ENCODE results near the gene TMSB4Y. TPM values are rescaled to one million over a fixed set of nuclear protein-coding genes. Genes with fewer than 3 reads are reported as not detected.

The TMSB4Y gene
- not detected in 3 replicates for total RNA-seq

GRCh38 chrY:13703568-13703968, at the start of gene TMSB4Y:
Gene TMSB4Y (plus strand): TSS chrY:13703899.
- Mint-ChIP-seq H3K9me3 (no peaks in the 10 kb centered on the region), H3K4me1 (no peaks in the 10 kb centered on the region), H3K4me3 (no peak within 1 kb of the TSS), H3K27ac (no peak within 1 kb of the TSS), H3K27me3 (ENCODE audit: low read depth) (no peaks in the 10 kb centered on the region), H3K36me3 (no peaks in the 10 kb centered on the region)
- TF ChIP-seq, protein P1, sequence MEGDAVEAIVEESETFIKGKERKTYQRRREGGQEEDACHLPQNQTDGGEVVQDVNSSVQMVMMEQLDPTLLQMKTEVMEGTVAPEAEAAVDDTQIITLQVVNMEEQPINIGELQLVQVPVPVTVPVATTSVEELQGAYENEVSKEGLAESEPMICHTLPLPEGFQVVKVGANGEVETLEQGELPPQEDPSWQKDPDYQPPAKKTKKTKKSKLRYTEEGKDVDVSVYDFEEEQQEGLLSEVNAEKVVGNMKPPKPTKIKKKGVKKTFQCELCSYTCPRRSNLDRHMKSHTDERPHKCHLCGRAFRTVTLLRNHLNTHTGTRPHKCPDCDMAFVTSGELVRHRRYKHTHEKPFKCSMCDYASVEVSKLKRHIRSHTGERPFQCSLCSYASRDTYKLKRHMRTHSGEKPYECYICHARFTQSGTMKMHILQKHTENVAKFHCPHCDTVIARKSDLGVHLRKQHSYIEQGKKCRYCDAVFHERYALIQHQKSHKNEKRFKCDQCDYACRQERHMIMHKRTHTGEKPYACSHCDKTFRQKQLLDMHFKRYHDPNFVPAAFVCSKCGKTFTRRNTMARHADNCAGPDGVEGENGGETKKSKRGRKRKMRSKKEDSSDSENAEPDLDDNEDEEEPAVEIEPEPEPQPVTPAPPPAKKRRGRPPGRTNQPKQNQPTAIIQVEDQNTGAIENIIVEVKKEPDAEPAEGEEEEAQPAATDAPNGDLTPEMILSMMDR (IDR thresholded peaks at IDR 0.05; ENCODE audit: unreplicated experiment): no peak
- no peak for DNase-seq (ENCODE audit: low spot score in 2 of 2, unreplicated experiment in 2 of 2)

- Mint-ChIP-seq H3K9me3 (no peaks in the 10 kb centered on the region), H3K4me3 (no peak overlapping the region), H3K27ac (no peak overlapping the region), H3K36me3 (no peaks in the 10 kb centered on the region), H3K27me3 (ENCODE audit: low read depth) (no peaks in the 10 kb centered on the region), H3K4me1 (no peaks in the 10 kb centered on the region)
- TF ChIP-seq, protein P1 (IDR thresholded peaks at IDR 0.05; ENCODE audit: unreplicated experiment): no peak
- DNase-seq (ENCODE audit: low spot score in 2 of 2, unreplicated experiment in 2 of 2): no peak
These were observed 39.5 kb upstream of the TMSB4Y start for GRCh38 chrY:13664162-13664561.

GRCh38 chrY:13671122-13671521, 32.6 kb upstream of the TMSB4Y start:
- TF ChIP-seq, protein P1 (IDR thresholded peaks at IDR 0.05; ENCODE audit: unreplicated experiment): no peak
- no peak overlapping the region for H3K4me3 Mint-ChIP-seq
- H3K4me1 Mint-ChIP-seq: no peaks in the 10 kb centered on the region
- no peaks in the 10 kb centered on the region for H3K36me3 Mint-ChIP-seq
- no peak for DNase-seq (ENCODE audit: low spot score in 2 of 2, unreplicated experiment in 2 of 2)
- H3K27ac Mint-ChIP-seq: no peak overlapping the region
- no peaks in the 10 kb centered on the region for H3K9me3 Mint-ChIP-seq
- H3K27me3 Mint-ChIP-seq (ENCODE audit: low read depth): no peaks in the 10 kb centered on the region

DNA sequence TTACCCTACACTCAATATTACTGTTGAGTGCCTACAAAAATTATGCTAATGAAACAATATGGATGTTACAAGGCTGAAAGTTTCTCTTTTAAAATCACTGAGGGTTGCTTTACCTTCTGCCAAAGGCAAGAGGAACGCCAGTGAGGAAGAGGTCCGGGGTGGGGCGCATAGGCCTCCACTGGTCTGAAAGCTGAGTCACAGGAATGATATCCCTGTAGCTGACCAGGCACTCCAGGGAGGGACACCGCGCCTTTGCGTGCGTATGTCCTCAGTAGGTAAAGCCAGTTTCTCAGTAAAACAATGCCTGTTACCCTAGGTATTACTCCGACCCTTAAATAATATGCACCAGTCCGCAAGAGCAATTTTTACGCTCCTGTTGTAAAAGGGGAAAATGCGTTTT, 1.4 kb upstream of the TMSB4Y start:
- no peaks in the 10 kb centered on the region for H3K9me3 Mint-ChIP-seq
- no peaks in the 10 kb centered on the region for H3K27me3 Mint-ChIP-seq (ENCODE audit: low read depth)
- TF ChIP-seq, protein P1 (IDR thresholded peaks at IDR 0.05; ENCODE audit: unreplicated experiment): no peak
- no peaks in the 10 kb centered on the region for H3K36me3 Mint-ChIP-seq
- H3K4me3 Mint-ChIP-seq: no peak overlapping the region
- DNase-seq (ENCODE audit: low spot score in 2 of 2, unreplicated experiment in 2 of 2): no peak
- no peak overlapping the region for H3K27ac Mint-ChIP-seq
- H3K4me1 Mint-ChIP-seq: no peaks in the 10 kb centered on the region

- TF ChIP-seq, protein P1 (IDR thresholded peaks at IDR 0.05; ENCODE audit: unreplicated experiment): no peak
- H3K27ac Mint-ChIP-seq: no peak overlapping the region
- H3K9me3 Mint-ChIP-seq: no peaks in the 10 kb centered on the region
- H3K27me3 Mint-ChIP-seq (ENCODE audit: low read depth): no peaks in the 10 kb centered on the region
- H3K4me3 Mint-ChIP-seq: no peak overlapping the region
- DNase-seq (ENCODE audit: low spot score in 2 of 2, unreplicated experiment in 2 of 2): no peak
- no peaks in the 10 kb centered on the region for H3K4me1 Mint-ChIP-seq
- H3K36me3 Mint-ChIP-seq: no peaks in the 10 kb centered on the region
These were observed 627 bp downstream of the TMSB4Y start for GRCh38 chrY:13704121-13704930.
